IPS DF 4.7 (cell line): ENCODE data around the gene VSTM5.
A peak's percentile ranks its signal among the peaks of the same experiment; 100 is the strongest.
"Not testable (repeated sequence)": the region's sequence is repeated elsewhere in the genome, so short reads cannot be mapped to it uniquely, and the experiment has no call there.

Experiments used
- DNase-seq: peaks from one replicate; pipeline ENCODE4 v3.0.0-alpha.2; 2013; ENCODE audit warnings: low spot score; ENCODE audit errors: extremely low read depth

Gene VSTM5

GRCh38 chr11:93796441-93797231 is 53.8 kb downstream of the VSTM5 start:
- DNase-seq, result no peak

DNA sequence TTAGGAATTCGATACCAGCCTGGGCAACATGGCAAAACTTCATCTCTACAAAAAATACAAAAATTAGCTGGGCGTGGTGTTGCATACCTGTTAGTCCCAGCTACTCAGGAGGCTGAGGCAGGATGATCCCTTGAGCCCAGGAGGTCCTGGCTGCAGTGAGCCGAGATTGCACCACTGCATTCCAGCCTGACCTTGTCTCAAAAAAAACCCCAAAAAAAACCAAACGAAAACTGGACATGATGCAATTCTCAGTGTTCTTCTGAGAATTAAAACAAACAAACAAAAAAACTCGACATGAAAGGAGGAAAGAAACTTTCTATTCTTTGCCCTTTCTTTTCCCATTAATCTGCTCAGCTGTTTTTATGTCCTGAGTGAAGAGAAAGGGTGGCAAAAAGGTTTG is 58.9 kb downstream of the VSTM5 start:
- DNase-seq, result no peak

DNA sequence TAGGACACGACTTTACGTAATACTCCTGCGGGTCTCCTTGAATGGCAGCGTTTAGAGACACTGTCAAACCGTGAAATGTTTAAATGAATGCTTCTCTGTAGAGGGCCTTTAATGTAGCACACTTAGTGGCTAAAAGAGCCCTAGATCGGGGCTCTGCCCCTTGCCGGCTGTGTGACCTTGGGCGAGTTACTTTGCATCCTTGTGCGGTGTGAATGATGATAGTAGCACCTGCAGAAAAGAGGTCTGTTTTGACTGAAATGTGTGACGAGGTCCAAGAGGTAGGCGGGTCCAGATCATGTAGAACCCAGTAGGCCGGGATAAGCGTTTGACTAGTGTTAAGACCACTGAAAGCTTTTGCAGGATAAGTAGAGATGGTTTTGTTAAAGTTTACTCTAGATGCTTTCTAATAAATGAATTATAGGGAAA is 65.5 kb downstream of the VSTM5 start:
- DNase-seq, result no peak

DNA sequence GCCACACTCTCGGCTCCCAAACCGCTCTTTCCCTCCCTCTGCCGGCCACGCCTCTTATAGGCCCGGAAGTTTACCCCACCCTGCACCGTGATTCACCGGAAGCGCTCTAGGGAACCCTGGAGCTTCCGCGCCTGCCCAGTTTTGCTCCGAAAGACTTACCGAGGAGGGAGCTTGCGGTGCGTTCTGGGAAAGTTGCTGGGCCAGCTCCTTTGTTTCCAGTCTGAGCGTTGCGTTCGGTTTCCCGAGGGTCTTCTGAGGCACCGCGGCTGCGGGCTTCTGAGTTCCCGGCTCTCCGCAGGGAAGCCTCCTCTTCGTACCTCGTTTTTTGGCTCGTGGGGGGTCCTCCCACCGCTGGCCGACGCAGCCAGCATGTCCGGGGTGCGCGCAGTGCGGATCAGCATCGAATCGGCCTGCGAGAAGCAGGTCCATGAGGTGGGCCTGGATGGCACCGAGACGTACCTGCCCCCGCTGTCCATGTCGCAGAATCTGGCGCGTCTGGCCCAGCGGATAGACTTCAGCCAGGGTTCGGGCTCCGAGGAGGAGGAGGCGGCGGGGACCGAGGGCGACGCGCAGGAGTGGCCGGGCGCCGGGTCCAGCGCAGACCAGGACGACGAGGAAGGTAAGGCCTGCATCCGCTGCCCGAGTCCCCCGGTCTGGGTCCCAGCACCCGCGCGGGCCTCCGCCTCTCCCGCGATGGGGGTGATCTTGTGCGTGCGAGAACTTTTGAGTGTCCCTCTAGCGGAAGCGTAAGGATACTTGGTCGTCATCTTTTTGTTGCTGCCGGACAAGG is 66.1 kb downstream of the VSTM5 start, which contains the start of gene MED17:
MED17 (plus strand) TSS at position 138 of the 790 bp plus-strand sequence; CDS start at position 370, 232 bp downstream.
- peak; percentile 78 for DNase-seq

DNA sequence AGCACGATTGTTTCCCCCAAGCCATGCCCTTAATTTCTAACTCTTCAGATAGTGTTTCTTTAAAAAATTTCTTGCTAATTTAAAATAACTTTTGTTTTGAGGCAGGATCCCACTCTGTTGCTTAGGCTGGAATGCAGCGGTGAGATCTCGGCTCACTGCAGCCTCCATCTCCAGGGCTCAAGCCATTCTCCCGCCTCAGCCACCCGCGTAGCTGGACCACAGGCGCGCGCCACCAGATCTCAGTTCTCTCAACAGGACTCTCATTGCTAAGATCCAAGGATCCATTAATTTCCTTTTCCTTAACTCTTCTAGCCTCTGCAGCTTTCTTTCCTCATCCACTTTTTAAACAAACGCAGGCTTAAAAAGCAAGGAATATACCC is 66.7 kb downstream of the VSTM5 start:
- DNase-seq, result no peak

DNA sequence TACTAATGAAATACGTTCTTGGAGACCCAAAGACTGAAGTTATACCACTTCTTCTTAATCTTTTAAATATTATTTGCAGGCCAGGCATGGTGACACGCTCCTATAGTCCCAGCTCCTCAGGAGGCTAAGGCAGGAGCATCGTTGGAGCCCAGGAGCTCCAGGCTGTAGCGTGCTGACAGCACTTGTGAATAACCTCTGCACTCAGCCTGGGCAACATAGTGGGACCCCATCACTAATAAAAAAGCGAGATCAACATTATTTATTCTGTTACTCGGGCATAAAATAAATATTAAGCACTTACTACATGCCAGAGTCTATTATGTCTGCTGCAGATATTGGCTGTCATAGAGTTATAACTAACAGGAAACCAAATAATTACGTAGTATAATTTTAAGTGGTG is 67.1 kb downstream of the VSTM5 start:
- no peak for DNase-seq

DNA sequence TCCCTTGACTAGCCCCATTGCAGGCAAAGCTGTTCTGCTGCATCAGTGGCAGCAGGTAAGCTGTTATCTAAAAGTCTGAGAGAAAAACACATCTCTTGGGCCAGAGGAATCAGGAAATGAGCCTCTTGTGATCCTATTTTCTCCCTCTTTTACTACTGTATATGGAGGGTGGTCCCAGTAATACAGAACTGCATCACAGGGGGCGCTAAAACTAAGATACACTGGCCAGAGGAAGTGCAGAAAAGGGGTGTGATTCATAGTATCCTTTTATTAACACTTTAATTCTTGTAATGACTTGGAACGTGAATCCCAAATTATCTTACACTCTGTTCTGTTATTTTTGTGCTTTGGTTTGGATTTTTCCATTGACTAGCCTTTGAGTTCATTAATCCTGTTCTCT is 75.1 kb downstream of the VSTM5 start:
- DNase-seq, result no peak

GRCh38 chr11:93774560-93774959 is 75.9 kb downstream of the VSTM5 start:
- not testable (repeated sequence) for DNase-seq

DNA sequence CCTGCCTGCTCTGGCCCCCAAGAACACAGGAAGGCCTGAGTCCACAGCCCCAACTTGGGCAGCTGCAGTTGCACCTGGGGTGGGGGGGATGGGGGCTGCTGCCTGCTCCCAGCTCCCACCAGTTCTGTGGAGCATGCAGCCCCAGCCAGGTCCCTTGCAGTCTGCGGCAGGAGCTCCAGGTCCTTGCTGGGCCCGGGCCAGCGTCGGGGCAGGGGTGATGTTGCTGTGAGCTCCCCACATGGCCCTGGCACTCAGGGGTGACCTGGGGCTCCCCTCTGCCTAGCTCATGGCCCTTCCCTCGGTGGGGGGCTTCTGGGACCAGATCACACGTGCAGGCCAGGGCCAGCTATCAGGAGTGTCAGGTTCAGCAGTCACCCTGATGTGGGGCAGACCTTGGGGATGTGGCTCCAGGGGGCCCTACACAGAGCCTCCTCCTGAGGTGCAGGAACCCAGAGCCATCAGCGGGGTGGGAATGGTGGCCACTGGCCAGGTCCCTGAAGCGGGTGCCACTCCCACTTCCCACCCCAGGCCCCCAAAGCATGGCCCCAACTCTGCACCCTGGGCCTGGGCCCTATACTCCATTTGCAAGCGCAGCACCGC is 76.7 kb downstream of the VSTM5 start:
- no peak for DNase-seq

DNA sequence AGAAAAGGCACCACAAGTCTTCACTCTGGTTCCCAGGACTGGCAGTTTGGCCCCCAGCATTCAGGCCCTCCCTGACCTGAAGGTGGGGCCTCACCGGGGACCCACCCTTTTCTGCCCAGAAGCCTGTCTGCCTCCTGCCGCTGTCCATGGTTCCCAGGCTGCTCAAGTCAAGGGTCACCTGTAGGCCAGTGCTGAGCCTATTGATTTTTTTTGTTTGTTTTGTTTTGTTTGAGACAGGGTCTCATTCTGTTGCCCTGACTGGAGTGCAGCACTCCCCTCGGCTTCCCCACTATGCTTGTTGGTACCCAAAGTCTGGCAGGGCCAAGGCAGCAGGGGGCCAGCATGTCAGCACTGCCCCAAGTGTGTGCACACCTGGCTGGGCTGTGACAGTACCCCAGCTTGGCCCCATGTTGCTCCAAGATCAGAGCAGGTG is 77.4 kb downstream of the VSTM5 start:
- no peak for DNase-seq

DNA sequence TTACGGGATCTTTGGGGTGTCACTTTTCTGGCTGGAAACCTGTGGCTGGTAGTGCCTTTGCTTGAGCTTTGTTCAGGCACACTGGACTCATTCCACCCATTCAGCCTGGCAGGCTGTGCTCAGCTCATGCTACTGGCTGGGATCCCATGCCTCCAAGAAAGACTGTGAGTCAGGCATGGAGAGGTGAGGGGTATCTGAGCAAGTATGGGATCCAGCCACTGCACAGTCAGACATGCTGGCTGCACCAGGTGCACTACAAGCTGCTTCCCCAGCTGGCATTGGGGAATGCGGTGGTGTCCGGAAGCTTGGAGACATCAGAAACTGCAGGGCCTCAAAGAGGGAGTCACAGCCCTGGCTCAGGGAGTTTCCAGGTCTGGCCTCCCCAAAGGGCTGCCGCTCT is 78.3 kb downstream of the VSTM5 start:
- DNase-seq, result no peak

GRCh38 chr11:93770160-93770559 is 80.3 kb downstream of the VSTM5 start:
- no peak for DNase-seq
